IMR-90 (cell line): ENCODE results near the gene BRWD1. TPM values are rescaled to one million over a fixed set of nuclear protein-coding genes. Genes with fewer than 3 reads are reported as not detected.

Source experiments
- ATAC-seq: fragments of 200-7000 bp; cut with Tn5 transposase; 2 replicates; pipeline ENCODE4 v1.9.1; 2020; ENCODE audit warnings: low read depth, mild to moderate bottlenecking, moderate library complexity
- BruUV-seq: library from RNA; stranded (reverse); fragments of 400-500 nt; replicated peaks from 2 replicates; lab custom pipeline; 2021; lab: Mats Ljungman, UMichigan
- CTCF ChIA-PET: fragments of 300-600 bp; formaldehyde crosslinking; extraction: SDS; loops from one replicate; lab custom pipeline; 2021; ENCODE audit warnings: antibody characterized with exemption; lab: Yijun Ruan, JAX
- POLR2A ChIA-PET: fragments of 300-600 bp; sonication (Branson Sonifier 250); formaldehyde crosslinking; loops from one replicate; lab custom pipeline; 2022; ENCODE audit warnings: antibody characterized with exemption; ENCODE audit not compliant: unreplicated experiment; lab: Charles Lee
- DNase-seq: peaks from one replicate; pipeline ENCODE4 v3.0.0; 2013
- H2AFZ ChIP-seq: replicated peaks from 2 replicates; pipeline ENCODE3; 2013; ENCODE audit warnings: low read length, mild to moderate bottlenecking; ENCODE audit not compliant: poor library complexity
- H2AK5ac ChIP-seq: 2 replicates; pipeline ENCODE4 v1.6.1; 2013; ENCODE audit warnings: low read depth, low read length, inconsistent platforms
- H2AK9ac ChIP-seq: replicated peaks from 2 replicates; pipeline ENCODE3; 2013; ENCODE audit warnings: mild to moderate bottlenecking, low read depth, low read length, moderate library complexity; ENCODE audit not compliant: poor library complexity
- H2BK120ac ChIP-seq: 2 replicates; pipeline ENCODE4 v1.6.1; 2013; ENCODE audit warnings: low read depth, low read length, inconsistent platforms
- H2BK15ac ChIP-seq: 3 replicates; pipeline ENCODE4 v1.6.1; 2013; ENCODE audit warnings: low read depth, low read length, inconsistent platforms
- H2BK20ac ChIP-seq: 2 replicates; pipeline ENCODE4 v1.6.1; 2013; ENCODE audit warnings: low read depth, mild to moderate bottlenecking, inconsistent platforms, low read length, moderate library complexity
- H2BK5ac ChIP-seq: 2 replicates; pipeline ENCODE4 v1.6.1; 2013; ENCODE audit warnings: mild to moderate bottlenecking, low read depth, low read length, inconsistent platforms; ENCODE audit not compliant: poor library complexity, severe bottlenecking
- H3K14ac ChIP-seq: replicated peaks from 2 replicates; pipeline ENCODE4 v1.6.1; 2013; ENCODE audit warnings: low read depth, low read length, inconsistent platforms
- H3K18ac ChIP-seq: 2 replicates; pipeline ENCODE4 v1.6.1; 2013; ENCODE audit warnings: low read depth, low read length, control low read depth
- H3K23ac ChIP-seq: 2 replicates; pipeline ENCODE4 v1.6.1; 2013; ENCODE audit warnings: low read depth, low read length, inconsistent platforms
- H3K27ac ChIP-seq: 2 replicates; pipeline ENCODE4 v1.5.1; 2013; ENCODE audit warnings: mild to moderate bottlenecking, control low read depth, low read length; ENCODE audit not compliant: insufficient read depth
- H3K27me3 ChIP-seq: 2 replicates; pipeline ENCODE4 v1.6.1; 2013; ENCODE audit warnings: low read length; ENCODE audit not compliant: control insufficient read depth, insufficient read depth
- H3K36me3 ChIP-seq: 2 replicates; pipeline ENCODE4 v1.6.1; 2013; ENCODE audit warnings: low read length, mixed read lengths; ENCODE audit not compliant: control insufficient read depth, insufficient read depth
- H3K4ac ChIP-seq: 2 replicates; pipeline ENCODE4 v1.6.1; 2013; ENCODE audit warnings: low read depth, low read length, inconsistent platforms
- H3K4me1 ChIP-seq: 2 replicates; pipeline ENCODE4 v1.6.1; 2013; ENCODE audit warnings: low read length, mixed read lengths; ENCODE audit not compliant: control insufficient read depth, insufficient read depth
- H3K4me2 ChIP-seq: 2 replicates; pipeline ENCODE4 v1.6.1; 2013; ENCODE audit warnings: low read depth, mild to moderate bottlenecking, control low read depth, low read length, moderate library complexity
- H3K4me3 ChIP-seq: 2 replicates; pipeline ENCODE4 v1.5.1; 2013; ENCODE audit warnings: low read depth, mild to moderate bottlenecking, control low read depth, low read length, moderate library complexity; ENCODE audit not compliant: insufficient read depth
- H3K56ac ChIP-seq: 2 replicates; pipeline ENCODE4 v1.6.1; 2013; ENCODE audit warnings: low read length, inconsistent platforms; ENCODE audit not compliant: insufficient read depth; ENCODE audit errors: extremely low read depth
- H3K79me1 ChIP-seq, 2 experiments: 2 replicates each; pipeline ENCODE4 v1.6.1; 2013; ENCODE audit warnings: low read length in 2 of 2, inconsistent platforms in 1 of 2, low read depth in 1 of 2
- H3K9ac ChIP-seq: 2 replicates; pipeline ENCODE4 v1.6.1; 2013; ENCODE audit warnings: low read depth, low read length, control low read depth
- H3K9me1 ChIP-seq: 2 replicates; pipeline ENCODE4 v1.6.1; 2013; ENCODE audit warnings: low read length, inconsistent platforms; ENCODE audit not compliant: insufficient read depth
- H3K9me3 ChIP-seq: 2 replicates; pipeline ENCODE4 v1.6.1; 2013; ENCODE audit warnings: low read length; ENCODE audit not compliant: control insufficient read depth, insufficient read depth
- H4K20me1 ChIP-seq: 2 replicates; pipeline ENCODE4 v1.6.1; 2013; ENCODE audit warnings: low read length, inconsistent platforms; ENCODE audit not compliant: insufficient read depth
- H4K5ac ChIP-seq: 2 replicates; pipeline ENCODE4 v1.6.1; 2013; ENCODE audit warnings: mild to moderate bottlenecking, low read depth, low read length, control low read depth
- H4K8ac ChIP-seq, 2 experiments: 2 replicates each; pipeline ENCODE4 v1.6.1; 2013; ENCODE audit warnings: low read depth in 2 of 2, low read length in 2 of 2, control low read depth in 1 of 2, inconsistent platforms in 1 of 2
- H4K91ac ChIP-seq: 2 replicates; pipeline ENCODE4 v1.6.1; 2013; ENCODE audit warnings: low read depth, low read length, inconsistent platforms; ENCODE audit not compliant: insufficient read depth
- BHLHE40 ChIP-seq: fragments of 150-350 bp; IDR thresholded peaks from 2 replicates; pipeline ENCODE4 v1.6.1; 2016; ENCODE audit warnings: mild to moderate bottlenecking, low read depth, low read length
- MXI1 ChIP-seq: IDR thresholded peaks from 2 replicates; pipeline ENCODE4 v1.6.1; 2012; ENCODE audit warnings: low read depth, mild to moderate bottlenecking, low read length, moderate library complexity, borderline replicate concordance
- WGBS, 2 experiments: methylation state at CpG; one replicate each; pipeline versions ENCODE4 v1.1.5 to v1.1.7; 2013; ENCODE audit warnings: missing lambda C conversion rate in 2 of 2; ENCODE audit not compliant: insufficient read length in 1 of 2; ENCODE audit errors: extremely low coverage in 2 of 2; 5-methylcytosine and 5-hydroxymethylcytosine counted together
- dilution Hi-C: fragments of 300-500 bp; cut with HindIII; formaldehyde crosslinking; loops from one replicate; pipeline ENCODE4 v1.14.3; 2018; ENCODE audit warnings: low sequenced_read_pairs; ENCODE audit not compliant: unreplicated experiment
- in situ Hi-C: fragments of 300-500 bp; cut with MboI; formaldehyde crosslinking; loops from 3 replicates; pipeline ENCODE4 v1.14.3; 2019; ENCODE audit warnings: low sequenced_read_pairs, inconsistent platforms, mixed read lengths
- intact Hi-C: fragments of 100-400 bp; cut with micrococcal nuclease; formaldehyde crosslinking; loops from 2 replicates; pipeline ENCODE4 v1.10.0; 2022
- polyA plus RNA-seq, 3 experiments: library from polyadenylated mRNA; depleted of rRNA; stranded (reverse); fragments of >200 nt; gene quantifications; 2 replicates each; pipeline ENCODE4 v1.2.3, GENCODE V29; 2012; ENCODE audit warnings: low replicate concordance in 1 of 3
- total RNA-seq: library from RNA; depleted of rRNA; stranded (reverse); fragments of >200 nt; gene quantifications from 2 replicates; pipeline ENCODE4 v1.2.3, GENCODE V29; 2012

The BRWD1 gene
- total and polyA plus RNA-seq, 2 of the 4 experiments (the other 2 are of a cell fraction), result 6.7 to 28.7 TPM

- Histone ChIP-seq H3K4ac (no peak overlapping the region), H4K5ac (no peak overlapping the region), H3K9me3 (no peaks in the 10 kb centered on the region), H2AFZ (no peak overlapping the region), H2BK20ac (no peak overlapping the region), H2BK5ac (no peak overlapping the region), H3K36me3 (peaks cover 26% of the 10 kb centered on the region), H3K56ac (no peak overlapping the region), H2AK5ac (no peak overlapping the region), H4K20me1 (peaks cover 38% of the 10 kb centered on the region; the same call in 1 of the 2 replicates), H3K4me3 (no peak overlapping the region), H4K8ac (no peak overlapping the region), H3K14ac (no peak overlapping the region), H4K91ac (no peak overlapping the region), H3K9ac (no peak overlapping the region), H3K18ac (no peak overlapping the region), H3K79me1 (peaks cover 21 to 41% of the 10 kb centered on the region in 2 experiments), H2BK120ac (no peak overlapping the region), H2BK15ac (no peak overlapping the region), H3K4me2 (peak overlapping the region; percentile 94), H3K27me3 (no peaks in the 10 kb centered on the region), H3K27ac (no peak overlapping the region), H2AK9ac (no peak overlapping the region), H3K23ac (no peak overlapping the region), H3K9me1 (peaks cover 4% of the 10 kb centered on the region; the same call in 1 of the 2 replicates), H3K4me1 (peaks cover 5% of the 10 kb centered on the region)
- no CpG with 5 or more reads among the region's 3 CpGs for WGBS, 2 experiments
- intact Hi-C loops (no loop called here), in situ Hi-C loops (no loop called here), dilution Hi-C loops (no loop called here)
- ATAC-seq (no peak), DNase-seq (no peak)
- BruUV-seq, result no TSS peak
- TF ChIP-seq BHLHE40 (no peak), MXI1 (no peak)
- POLR2A ChIA-PET, result interaction anchor here (1.0 kb wide), 1 partner anchor 8 kb away, joined by 3 read pairs; no protein-coding TSS in a partner anchor
- CTCF ChIA-PET, result no interaction called here
Observed at GRCh38 chr21:39346206-39346605, 32.8 kb upstream of the BRWD1 start.
